ENCODE data around the gene SNRPA1.
"Not testable (repeated sequence)": the region's sequence is repeated elsewhere in the genome, so short reads cannot be mapped to it uniquely, and the experiment has no call there.

Gene SNRPA1

DNA sequence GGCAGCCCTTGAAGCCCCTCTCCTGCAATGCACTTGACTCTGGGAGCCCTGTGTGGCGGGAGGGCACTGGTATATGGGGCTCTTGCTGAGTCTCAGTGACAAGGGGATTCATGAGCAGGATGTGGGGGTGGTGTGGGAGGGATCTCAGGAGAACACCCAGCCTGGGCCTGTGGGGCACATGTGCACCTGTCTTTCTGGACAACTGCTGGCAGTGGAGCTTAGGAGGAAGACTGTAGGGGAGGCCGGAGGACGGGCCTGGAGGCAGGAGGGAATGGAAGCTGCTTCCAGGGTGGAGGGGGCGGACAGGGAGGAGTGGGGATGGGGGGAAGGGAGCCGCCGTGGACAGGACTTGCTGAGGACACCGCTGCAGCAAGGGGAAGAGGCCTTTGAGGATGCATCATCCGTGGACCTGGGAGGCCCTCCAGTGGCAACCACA, 10.8 kb upstream of the SNRPA1 start:
- in situ Hi-C loops (cut with HindIII; ENCODE audit: low pct_unique_long_range_greater_than_20kb, low sequenced_read_pairs) = no loop called here
- no peak for DNase-seq (ENCODE audit: low read depth in 1 of 2, low spot score in 1 of 2)
- no peak for TF ChIP-seq JUND (IDR thresholded peaks at IDR 0.05; ENCODE audit: low read depth)

DNA sequence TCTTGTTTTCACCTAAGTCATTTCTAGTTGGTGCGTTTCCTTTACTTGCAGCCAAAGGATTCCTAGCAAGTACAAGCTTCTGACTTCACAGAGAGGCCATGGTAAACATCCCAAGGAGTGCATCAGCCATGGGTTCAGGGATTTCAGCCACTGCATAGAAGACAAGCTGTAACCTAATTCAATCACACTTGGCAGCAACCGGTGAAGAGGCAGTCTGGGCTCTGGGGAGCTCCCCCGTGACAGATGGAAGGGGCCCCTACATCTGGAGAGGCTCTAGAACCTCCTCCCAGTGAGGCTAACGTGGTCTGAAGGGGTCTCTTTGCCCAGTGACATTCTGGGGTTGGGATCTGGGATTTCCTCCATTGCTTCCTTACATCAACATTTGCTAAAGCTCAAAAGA, 8.4 kb upstream of the SNRPA1 start:
- no peak for DNase-seq (ENCODE audit: low read depth in 1 of 2, low spot score in 1 of 2)
- in situ Hi-C loops (cut with HindIII; ENCODE audit: low pct_unique_long_range_greater_than_20kb, low sequenced_read_pairs) = no loop called here
- TF ChIP-seq JUND (IDR thresholded peaks at IDR 0.05; ENCODE audit: low read depth) = no peak

DNA sequence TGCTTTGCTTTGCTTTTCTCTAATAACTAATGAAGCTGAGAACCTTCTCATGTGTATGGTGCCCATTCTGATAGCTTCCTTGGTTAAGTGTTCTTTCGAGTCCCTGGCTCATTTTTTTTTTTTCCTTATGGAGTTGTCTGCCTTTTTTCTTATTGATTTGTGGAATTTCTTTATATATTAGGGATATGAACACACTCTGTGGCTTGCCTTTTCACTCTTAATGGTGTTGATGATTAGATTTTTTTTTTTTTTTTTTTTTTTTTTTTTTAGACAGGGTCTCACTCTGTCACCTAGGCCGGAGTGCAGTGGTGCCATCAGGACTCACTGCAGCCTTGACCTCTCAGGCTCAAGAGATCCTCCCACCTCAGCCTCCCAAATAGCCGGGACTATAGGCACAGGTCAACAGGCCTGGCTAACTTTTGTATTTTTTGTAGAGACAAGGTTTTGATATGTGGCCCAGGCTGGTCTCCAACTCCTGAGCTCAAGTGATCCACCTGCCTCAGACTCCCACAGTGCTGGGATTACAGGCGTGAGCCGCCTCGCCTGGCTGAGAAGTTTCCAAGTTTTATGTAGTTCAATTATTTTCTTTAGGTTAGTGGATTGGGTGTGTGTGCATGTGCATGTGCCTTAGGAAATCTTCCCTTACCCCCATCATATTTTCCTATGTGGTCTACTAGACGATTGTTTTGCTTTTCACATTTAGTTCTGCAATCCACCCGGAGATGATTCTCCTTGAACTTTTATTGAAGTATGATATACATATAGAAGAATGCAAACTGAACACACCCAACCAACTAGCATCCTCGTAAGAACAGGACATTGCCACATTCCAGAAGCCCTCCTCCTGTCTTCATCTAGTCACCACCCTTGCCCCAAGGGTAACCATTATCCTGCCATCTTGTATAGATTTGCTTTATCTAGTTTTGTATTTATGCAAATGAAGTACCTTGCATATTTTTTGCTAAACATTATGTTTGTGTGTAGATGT, 1.7 kb upstream of the SNRPA1 start:
- TF ChIP-seq JUND (IDR thresholded peaks at IDR 0.05; ENCODE audit: low read depth) = no peak
- DNase-seq (ENCODE audit: low read depth in 1 of 2, low spot score in 1 of 2) = no peak
- in situ Hi-C loops (cut with HindIII; ENCODE audit: low pct_unique_long_range_greater_than_20kb, low sequenced_read_pairs) = no loop called here

DNA sequence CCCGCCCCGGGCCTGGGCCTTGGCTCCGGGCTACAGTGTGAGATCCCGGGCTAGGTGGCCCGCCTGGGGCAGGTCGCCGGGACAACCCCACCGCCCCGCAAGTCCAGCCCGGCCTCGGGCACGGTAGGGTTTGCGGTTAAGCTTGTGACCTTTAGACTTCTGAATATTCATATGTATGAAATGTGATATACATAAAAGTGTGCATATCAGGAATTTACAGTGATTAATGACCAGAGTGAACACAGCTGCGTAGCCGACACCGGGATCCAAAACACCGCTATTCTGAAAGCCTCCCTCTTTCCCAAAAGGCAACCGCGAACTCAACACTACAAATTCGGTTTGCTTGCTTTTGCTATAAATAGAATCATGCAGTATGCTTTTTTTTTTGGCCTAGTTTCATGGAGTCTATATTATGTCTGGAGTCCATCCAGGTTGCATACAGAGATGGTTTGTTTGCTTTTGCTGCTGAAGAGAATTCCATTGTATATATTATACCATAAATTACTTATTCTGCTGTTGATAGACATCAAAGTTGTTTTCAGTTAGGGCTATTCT, 636 bp upstream of the SNRPA1 start:
- in situ Hi-C loops (cut with HindIII; ENCODE audit: low pct_unique_long_range_greater_than_20kb, low sequenced_read_pairs) = no loop called here
- no peak for TF ChIP-seq JUND (IDR thresholded peaks at IDR 0.05; ENCODE audit: low read depth)
- peak in 1 of 2 experiments; percentile 30 for DNase-seq (ENCODE audit: low read depth in 1 of 2, low spot score in 1 of 2)

DNA sequence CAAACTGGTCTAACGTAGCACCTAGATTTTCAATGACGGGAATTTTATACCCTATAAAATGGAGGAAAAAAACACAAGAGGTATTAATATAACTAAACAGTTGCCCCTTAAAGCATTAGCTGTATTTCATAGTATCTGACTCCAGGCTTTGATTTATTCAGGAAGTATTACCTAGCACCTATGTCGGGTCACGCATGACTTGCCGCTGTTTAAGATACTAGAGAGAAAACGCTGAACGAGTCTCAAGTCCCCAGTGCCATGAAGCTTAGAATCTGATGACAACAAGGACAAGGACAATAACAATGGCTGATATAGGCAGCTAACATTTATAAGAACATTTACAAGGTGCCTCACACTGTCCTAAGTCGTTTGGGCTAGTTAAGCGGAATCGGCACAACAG, 1.9 kb downstream of the SNRPA1 start:
- in situ Hi-C loops (cut with HindIII; ENCODE audit: low pct_unique_long_range_greater_than_20kb, low sequenced_read_pairs) = no loop called here
- TF ChIP-seq JUND (IDR thresholded peaks at IDR 0.05; ENCODE audit: low read depth) = no peak
- no peak for DNase-seq (ENCODE audit: low read depth in 1 of 2, low spot score in 1 of 2)

DNA sequence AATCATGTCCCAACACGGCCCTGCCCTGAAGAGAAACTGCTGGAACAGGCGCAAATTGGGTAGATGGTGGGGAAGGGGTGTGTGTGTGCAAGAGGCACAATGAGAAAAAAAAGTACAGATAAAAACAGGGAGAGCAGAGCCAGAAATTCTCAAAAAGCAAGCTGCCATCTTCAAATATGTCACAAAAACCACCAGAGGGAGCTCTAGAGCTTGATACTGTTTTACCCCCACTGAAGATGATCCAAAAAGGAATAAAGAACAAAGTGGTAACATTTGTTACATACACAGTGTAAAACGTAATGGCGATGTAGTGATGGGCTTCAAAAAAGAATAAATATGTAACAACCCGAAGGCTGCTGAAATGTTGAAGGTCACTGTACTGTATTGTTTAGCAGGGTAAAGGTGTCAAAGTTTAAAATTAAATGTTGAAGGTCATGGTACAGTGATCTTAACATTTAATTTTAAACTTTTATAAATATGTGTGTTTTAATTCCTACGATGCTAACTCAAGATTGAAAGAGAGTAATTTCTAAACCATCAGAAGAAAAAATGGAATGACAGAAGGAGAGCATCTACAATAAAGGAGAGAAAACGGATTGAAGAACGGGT, 6.0 kb downstream of the SNRPA1 start:
- DNase-seq (ENCODE audit: low read depth in 1 of 2, low spot score in 1 of 2) = peak; percentile 44 to 70
- no peak for TF ChIP-seq JUND (IDR thresholded peaks at IDR 0.05; ENCODE audit: low read depth)
- in situ Hi-C loops (cut with HindIII; ENCODE audit: low pct_unique_long_range_greater_than_20kb, low sequenced_read_pairs) = no loop called here

DNA sequence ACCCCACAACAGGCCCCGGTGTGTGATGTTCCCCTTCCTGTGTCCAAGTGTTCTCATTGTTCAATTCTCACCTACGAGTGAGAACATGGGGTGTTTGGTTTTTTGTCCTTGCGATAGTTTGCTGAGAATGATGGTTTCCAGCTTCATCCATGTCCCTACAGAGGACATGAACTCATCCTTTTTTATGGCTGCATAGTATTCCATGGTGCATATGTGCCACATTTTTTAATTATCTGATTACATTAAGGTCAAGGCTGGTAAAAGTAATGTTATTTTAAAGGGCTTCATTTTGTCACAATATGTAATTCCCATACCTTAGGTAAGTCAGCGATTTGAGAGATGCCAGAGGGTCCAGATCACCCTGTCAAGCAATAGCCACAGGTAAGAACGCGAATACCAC, 7.7 kb downstream of the SNRPA1 start:
- DNase-seq (ENCODE audit: low read depth in 1 of 2, low spot score in 1 of 2); in situ Hi-C loops (cut with HindIII; ENCODE audit: low pct_unique_long_range_greater_than_20kb, low sequenced_read_pairs): not testable (repeated sequence)

DNA sequence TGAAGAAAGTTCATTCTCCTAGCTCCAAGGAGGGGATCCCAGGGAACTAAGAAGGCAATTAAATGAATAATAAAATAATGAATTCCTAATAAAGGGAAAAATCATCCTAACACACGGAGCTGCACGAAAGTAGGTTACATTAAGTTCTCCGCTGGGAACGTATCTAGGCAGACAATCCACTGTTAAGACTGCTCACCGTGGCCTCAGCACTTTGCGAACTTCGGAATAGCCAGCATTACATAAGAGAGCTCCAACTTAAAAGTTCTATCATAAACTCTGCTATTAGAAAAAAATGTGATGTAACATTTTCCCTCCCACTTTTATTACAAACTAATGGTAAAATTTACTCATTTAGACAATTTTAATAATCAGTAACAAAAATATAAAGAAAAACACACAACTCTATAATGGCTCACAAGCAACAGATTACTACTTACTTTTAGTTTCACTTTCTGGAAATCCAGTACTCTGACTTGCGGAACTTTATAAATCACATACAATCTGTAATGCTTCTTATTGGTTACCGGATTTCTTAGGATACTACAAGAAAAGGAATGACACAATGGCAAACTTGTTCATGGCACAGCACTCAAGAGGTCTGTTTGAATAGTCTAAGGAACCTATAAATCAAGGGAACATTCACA, 8.5 kb downstream of the SNRPA1 start:
- no peak for DNase-seq (ENCODE audit: low read depth in 1 of 2, low spot score in 1 of 2)
- no peak for TF ChIP-seq JUND (IDR thresholded peaks at IDR 0.05; ENCODE audit: low read depth)
- in situ Hi-C loops (cut with HindIII; ENCODE audit: low pct_unique_long_range_greater_than_20kb, low sequenced_read_pairs) = no loop called here

DNA sequence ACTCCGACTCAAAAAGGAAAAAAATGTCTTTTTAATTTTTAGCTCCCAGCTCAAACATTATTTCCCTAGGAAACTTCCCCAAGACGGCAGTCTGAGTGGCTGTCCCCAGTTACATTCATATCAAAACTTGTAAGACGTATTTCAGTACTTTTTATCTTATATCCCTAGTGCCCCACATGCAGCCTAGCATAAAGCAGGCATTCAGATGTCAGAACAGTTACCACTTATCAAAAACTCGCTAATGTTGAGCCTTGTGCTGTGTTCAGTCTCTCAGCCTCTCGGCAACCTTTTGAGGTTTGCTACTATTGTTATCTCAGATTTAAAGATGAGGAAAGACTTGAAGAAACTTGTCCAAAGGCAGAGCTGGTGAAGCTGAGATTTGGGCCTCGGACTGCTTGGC, 11.1 kb downstream of the SNRPA1 start:
- DNase-seq (ENCODE audit: low read depth in 1 of 2, low spot score in 1 of 2) = no peak
- in situ Hi-C loops (cut with HindIII; ENCODE audit: low pct_unique_long_range_greater_than_20kb, low sequenced_read_pairs) = no loop called here
- no peak for TF ChIP-seq JUND (IDR thresholded peaks at IDR 0.05; ENCODE audit: low read depth)

DNA sequence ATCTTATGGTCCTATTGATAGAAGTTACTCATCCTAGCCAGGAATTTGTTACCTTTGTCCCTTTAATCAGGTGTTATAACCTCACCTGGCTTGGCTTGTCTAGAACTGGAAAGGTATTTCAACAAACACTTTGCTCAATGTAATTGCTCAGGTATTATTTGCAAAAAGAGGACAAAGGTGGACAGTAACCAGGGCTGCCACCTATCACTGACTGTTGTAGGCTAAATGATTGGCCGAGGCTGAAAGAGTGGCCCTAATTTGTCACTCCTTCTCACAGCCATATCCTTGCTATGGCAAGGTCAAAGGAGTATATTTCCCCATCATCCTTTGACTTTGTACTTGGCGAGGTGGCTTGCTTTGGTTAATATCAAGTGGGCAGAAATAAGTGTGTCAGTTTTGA, 15.0 kb downstream of the SNRPA1 start:
- in situ Hi-C loops (cut with HindIII; ENCODE audit: low pct_unique_long_range_greater_than_20kb, low sequenced_read_pairs) = no loop called here
- DNase-seq (ENCODE audit: low read depth in 1 of 2, low spot score in 1 of 2) = no peak
- no peak for TF ChIP-seq JUND (IDR thresholded peaks at IDR 0.05; ENCODE audit: low read depth)

DNA sequence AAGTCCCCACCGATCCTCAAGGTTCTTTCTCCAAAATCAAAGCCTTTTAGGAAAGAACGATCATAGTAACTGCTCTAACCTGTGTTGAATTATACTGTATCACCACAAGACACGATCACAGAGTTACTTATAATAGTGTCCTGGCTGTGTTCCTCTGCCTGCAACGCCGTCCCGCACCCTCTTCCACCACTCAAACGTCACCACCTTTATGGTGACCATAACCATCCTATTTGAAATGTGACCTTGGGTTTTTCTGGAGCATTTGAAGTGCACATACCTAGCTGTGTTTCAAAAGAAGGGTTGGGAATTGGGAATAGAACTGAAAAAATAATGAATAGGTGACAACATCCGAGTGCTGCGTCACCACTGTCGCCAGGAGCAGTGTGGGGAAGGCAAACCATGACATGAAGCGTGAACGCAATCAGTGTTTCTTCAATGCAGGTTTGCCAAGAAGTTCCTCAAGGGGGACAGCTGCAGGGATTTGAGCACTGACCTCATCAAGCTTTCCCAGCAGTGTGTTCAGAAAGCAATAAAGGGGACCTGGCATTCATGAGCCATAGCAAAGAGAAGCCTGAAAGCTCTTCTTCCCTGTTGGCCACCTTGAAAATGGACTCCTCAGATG, 17.0 kb downstream of the SNRPA1 start:
- no peak for DNase-seq (ENCODE audit: low read depth in 1 of 2, low spot score in 1 of 2)
- in situ Hi-C loops (cut with HindIII; ENCODE audit: low pct_unique_long_range_greater_than_20kb, low sequenced_read_pairs) = no loop called here
- TF ChIP-seq JUND (IDR thresholded peaks at IDR 0.05; ENCODE audit: low read depth) = no peak

DNA sequence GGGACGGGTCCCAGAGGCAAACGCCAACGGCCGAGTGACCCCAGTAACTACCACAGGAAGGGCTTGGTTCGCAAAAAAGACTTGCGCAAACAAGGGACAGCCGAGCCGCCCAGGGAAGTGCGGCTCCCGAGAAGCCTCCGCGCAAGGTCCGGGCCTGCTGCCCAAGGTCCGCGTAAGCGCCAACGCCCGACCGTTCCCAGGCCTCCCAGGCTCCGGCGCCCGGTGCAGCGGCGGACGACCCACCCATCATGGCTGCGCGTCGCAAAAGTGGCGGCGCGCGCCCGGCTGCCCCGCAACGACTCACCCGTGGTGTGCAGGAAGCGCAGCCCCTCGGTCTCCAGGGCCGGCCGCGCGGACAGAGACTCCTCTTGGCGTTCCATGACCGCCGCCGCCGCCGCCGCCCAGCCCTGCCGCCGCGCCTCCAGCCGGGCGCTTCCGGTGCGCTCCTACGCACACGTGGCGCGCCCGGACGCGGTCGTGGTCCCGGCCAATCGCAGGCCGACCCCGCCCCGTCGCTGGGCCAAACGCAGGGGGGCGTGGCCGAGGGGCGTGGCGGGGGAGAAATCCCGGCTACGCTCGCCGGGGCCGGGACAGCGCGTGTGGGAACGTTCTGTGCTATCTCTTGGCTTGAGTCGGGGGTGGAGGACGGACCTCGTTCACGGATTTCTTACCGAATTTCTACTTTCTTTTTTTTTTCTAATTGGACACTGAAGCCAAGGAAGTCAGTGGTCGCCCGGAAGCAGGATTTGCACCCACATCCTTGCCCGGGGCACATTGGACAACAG, 17.8 kb downstream of the SNRPA1 start, which contains the start of gene SELENOS:
Gene SELENOS, minus strand, starts transcription at position 448 of the 785 bp plus-strand sequence. Its CDS starts 68 bp downstream, at position 380.
- DNase-seq (ENCODE audit: low read depth in 1 of 2, low spot score in 1 of 2) = peak; percentile 70 to 92
- in situ Hi-C loops (cut with HindIII; ENCODE audit: low pct_unique_long_range_greater_than_20kb, low sequenced_read_pairs) = no loop called here

More for the DNA sequence above, 17.8 kb downstream of the SNRPA1 start, which contains the start of gene SELENOS:
- TF ChIP-seq JUND (IDR thresholded peaks at IDR 0.05; ENCODE audit: low read depth) = no peak
